ENCODE results near the gene PRDM1.

Gene PRDM1

DNA sequence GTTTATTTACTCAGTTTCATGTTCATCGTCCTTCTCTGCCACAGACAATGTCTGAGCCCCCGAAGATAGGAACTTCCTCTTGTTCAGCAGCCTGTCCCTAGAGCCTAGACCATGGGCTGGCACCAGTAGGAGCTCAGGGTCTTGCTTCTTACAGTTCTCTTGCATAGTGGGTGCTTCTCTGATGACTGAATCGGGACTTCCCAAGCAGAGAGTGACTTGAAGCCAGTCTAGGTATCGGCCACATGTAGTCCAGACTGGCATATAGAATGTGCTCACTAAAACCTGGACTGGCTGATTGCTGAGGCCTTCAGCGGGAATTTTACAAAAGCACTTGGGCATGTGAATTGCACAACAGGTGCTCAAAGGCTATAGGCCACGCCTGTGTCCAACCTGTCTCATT lies 52.0 kb downstream of the PRDM1 start:
- DNase-seq (ENCODE audit: extremely low read depth, low read depth), result no peak
- no peak overlapping the region for H3K4me3 ChIP-seq (replicated peaks; ENCODE audit: low read depth, low read length)
- TF ChIP-seq, protein P1, sequence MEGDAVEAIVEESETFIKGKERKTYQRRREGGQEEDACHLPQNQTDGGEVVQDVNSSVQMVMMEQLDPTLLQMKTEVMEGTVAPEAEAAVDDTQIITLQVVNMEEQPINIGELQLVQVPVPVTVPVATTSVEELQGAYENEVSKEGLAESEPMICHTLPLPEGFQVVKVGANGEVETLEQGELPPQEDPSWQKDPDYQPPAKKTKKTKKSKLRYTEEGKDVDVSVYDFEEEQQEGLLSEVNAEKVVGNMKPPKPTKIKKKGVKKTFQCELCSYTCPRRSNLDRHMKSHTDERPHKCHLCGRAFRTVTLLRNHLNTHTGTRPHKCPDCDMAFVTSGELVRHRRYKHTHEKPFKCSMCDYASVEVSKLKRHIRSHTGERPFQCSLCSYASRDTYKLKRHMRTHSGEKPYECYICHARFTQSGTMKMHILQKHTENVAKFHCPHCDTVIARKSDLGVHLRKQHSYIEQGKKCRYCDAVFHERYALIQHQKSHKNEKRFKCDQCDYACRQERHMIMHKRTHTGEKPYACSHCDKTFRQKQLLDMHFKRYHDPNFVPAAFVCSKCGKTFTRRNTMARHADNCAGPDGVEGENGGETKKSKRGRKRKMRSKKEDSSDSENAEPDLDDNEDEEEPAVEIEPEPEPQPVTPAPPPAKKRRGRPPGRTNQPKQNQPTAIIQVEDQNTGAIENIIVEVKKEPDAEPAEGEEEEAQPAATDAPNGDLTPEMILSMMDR (IDR thresholded peaks at IDR 0.05; ENCODE audit: low read depth, low read length, missing control alignments), result no peak

DNA sequence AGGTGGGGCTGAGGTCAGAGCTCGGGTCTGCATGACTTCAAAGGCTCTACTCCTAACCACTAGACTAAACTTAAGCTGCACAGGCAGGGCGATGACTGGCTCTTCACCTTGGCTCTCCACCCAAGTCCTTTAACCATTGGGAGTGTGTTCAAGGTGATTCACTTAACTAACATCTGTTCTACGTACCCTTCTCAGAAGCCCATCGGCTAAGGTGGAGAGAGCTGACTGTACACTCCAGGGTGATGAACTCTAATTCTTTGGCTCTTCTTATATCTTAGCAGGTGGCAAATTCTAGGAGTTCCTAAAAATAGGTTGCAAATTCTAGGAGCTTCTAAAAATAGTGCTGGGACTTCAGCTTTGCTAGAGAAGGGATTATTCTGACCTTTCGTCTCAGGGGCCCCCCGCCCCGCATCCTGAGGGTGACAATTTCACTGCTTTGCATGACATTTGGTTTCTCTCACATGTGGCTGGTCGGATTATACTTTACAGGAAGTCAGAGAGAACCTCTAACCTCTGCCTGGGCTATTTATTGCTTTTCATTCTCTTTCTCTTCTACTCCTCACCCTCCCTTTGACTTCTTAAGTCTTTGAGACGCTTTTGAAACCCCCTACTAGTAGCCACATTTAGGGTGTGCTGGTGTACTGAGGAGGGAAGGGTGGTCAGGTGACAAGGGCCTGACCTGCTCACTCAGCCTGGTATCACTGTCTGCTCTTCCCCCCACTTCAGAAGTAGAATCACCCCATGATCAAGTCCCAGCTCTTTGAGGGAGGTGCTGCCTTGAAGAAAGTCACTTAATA lies 55.5 kb downstream of the PRDM1 start:
- TF ChIP-seq, protein P1 (IDR thresholded peaks at IDR 0.05; ENCODE audit: low read depth, low read length, missing control alignments), result no peak
- H3K4me3 ChIP-seq (replicated peaks; ENCODE audit: low read depth, low read length), result no peak overlapping the region
- no peak for DNase-seq (ENCODE audit: extremely low read depth, low read depth)

DNA sequence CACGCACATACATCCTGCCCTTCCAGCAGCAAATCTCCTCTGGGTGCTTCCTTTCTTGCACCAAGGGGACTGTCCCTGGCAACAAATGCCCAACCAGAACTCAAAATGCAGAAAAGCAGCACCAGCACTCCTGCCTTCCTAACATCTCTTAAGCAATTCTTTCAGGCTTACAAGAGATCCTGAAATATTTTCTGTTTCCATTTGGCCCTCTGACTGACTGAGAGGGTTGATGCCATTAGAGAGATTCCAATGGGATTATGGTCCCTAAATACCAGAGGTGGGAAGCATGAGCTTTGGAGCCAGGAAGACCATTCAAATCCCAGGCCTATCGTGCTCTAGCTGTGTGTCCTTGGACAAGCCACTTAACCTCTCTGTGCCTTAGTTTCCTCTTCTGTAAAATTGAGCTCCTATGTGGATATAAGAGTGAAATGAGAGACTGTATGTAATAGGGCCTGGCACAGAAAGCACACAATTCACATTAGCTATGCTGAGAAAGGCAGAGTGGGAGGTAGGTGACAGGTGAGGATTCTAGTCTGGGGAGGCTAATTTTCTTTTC lies 56.8 kb downstream of the PRDM1 start:
- DNase-seq (ENCODE audit: extremely low read depth, low read depth), result no peak
- TF ChIP-seq, protein P1 (IDR thresholded peaks at IDR 0.05; ENCODE audit: low read depth, low read length, missing control alignments), result no peak
- no peak overlapping the region for H3K4me3 ChIP-seq (replicated peaks; ENCODE audit: low read depth, low read length)

DNA sequence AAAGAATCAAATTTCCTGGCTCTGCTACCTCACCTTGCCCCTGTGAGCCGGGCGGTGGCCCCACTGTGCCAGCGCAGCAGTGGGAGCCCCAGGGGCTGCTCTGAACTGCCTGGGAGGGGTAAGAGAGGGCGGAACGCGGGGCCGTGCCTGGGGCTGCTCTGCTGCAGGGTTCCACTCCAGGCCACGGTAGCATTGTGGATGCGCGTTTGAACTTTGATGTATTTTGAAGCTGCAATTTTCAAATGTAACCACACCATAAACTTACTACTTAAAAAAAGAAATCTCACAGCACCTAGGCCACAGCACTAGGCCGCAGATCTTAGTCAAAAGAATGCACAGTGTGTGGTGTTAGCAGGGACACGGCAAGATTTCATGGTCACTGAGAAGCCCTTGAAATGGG lies 57.5 kb downstream of the PRDM1 start:
- TF ChIP-seq, protein P1 (IDR thresholded peaks at IDR 0.05; ENCODE audit: low read depth, low read length, missing control alignments), result no peak
- H3K4me3 ChIP-seq (replicated peaks; ENCODE audit: low read depth, low read length), result no peak overlapping the region
- DNase-seq (ENCODE audit: extremely low read depth, low read depth), result no peak

DNA sequence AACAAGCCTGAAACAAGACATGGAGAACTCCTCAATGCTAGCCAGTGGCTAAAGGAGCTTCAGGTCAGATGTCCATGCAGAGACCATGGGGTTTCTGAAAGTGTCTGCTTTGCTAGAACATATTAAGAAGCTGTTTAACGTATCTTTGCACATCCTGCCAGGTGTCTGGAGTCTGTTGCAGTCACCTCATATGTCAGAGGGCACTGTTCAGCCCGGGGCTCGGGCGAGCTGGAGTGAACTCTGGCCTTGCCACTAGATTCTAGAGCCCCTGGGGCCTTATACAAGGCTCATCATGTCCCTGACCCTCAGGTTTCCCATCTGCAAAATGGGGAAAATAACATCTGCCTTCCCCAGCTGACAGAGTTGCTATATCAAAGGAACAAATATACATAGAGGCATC lies 59.0 kb downstream of the PRDM1 start:
- no peak for DNase-seq (ENCODE audit: extremely low read depth, low read depth)
- TF ChIP-seq, protein P1 (IDR thresholded peaks at IDR 0.05; ENCODE audit: low read depth, low read length, missing control alignments), result no peak
- H3K4me3 ChIP-seq (replicated peaks; ENCODE audit: low read depth, low read length), result no peak overlapping the region

DNA sequence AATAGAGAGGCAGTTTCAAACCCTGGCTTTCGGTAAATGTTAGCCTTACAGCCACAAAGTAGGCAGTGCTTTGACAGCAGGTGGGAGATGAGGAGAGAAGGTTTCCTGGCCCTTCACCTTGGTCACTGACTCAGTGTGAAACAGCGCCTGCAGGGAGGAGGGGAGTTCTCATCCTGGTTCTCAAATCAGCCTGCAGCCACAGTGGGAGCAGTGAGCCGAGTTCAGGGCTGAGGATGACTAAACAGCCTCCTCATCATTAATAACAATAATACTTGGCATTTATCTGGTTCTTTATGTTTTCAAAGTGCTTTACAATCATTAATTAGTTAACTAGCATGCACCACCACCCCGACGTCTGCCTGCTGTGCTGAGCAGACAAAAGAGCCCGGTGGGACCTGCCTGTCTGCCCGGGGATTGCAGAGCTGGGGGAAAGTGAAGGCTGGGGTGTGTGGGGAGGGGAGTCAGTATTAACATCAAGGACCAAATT lies 59.6 kb downstream of the PRDM1 start:
- DNase-seq (ENCODE audit: extremely low read depth, low read depth), result no peak
- TF ChIP-seq, protein P1 (IDR thresholded peaks at IDR 0.05; ENCODE audit: low read depth, low read length, missing control alignments), result no peak

More for the DNA sequence above, 59.6 kb downstream of the PRDM1 start:
- no peak overlapping the region for H3K4me3 ChIP-seq (replicated peaks; ENCODE audit: low read depth, low read length)

Measured in HFF-Myc (cell line).